Retina (tissue), 1 donor: Measurements from ENCODE around the gene MOK.
"Not testable (repeated sequence)": the region's sequence is repeated elsewhere in the genome, so short reads cannot be mapped to it uniquely, and the experiment has no call there.

Source experiments
- DNase-seq: peaks from one replicate; pipeline ENCODE4 v3.0.0-alpha.2; 2016

Gene MOK

DNA sequence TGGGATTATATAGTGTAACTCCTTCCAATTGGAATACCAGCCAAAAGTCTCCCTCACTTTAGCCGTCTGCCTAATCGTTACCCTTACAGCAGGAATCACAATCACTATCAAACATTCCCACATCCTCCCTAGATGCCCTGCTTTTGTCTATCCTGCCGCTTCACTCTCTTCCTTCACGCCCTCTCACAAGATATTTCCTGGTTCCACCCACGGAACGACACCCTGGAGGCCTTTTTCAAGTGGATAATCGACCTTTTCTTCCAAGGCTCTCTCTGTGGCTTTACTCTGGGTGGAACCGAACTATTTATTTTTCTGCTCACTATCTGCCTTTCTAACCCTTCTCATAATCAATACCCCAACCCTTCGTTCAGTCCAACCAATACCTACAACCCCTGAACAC is 58.9 kb downstream of the MOK start:
- DNase-seq: no peak

- DNase-seq: not testable (repeated sequence)
Observed at GRCh38 chr14:102243795-102244194, 61.2 kb downstream of the MOK start.

- no peak for DNase-seq
Observed at GRCh38 chr14:102241147-102241546, 63.8 kb downstream of the MOK start.

GRCh38 chr14:102240481-102240880 is 64.5 kb downstream of the MOK start:
- DNase-seq: not testable (repeated sequence)

DNA sequence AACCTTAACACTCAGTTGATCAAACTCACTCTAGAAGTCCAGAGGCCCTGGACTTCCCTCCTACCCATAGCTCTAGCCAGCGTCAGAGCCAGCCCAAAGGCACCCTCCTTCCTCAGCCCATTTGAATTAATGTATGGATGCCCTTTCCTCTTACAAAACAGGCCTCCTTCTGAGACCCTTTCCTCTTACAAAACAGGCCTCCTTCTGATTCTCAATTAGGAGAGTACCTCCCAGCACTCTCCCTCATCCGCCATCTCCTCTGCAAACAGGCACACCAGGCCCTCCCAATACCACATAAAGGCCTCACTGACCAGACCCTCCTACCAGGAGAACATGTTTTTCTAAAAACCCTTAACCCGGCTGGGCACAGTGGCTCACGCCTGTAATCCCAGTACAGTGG is 65.7 kb downstream of the MOK start:
- no peak for DNase-seq

- no peak for DNase-seq
Observed at GRCh38 chr14:102238766-102239165, 66.2 kb downstream of the MOK start.

- no peak for DNase-seq
Observed at GRCh38 chr14:102238131-102238530, 66.8 kb downstream of the MOK start.

DNA sequence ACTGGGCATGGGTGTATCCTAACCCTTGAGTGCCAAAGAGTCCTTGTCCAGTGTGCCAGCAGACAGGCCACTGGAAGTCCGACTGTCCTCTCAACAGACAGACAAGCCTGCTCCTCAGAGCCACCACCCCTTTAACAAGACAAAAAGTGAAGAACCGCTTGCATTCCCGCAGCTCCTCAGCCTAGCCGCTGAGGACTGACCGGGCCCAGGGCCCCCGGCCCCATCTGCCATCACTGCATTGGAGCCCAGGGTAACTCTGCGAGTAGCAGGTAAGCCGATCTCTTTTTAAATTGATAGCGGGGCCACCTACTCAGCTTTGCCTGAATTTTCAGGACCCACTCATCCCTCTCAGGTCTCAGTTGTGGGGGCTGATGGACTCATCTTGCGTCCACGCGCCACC is 68.9 kb downstream of the MOK start:
- no peak for DNase-seq

GRCh38 chr14:102235275-102235897 is 69.6 kb downstream of the MOK start:
- peak; percentile 75 for DNase-seq

DNA sequence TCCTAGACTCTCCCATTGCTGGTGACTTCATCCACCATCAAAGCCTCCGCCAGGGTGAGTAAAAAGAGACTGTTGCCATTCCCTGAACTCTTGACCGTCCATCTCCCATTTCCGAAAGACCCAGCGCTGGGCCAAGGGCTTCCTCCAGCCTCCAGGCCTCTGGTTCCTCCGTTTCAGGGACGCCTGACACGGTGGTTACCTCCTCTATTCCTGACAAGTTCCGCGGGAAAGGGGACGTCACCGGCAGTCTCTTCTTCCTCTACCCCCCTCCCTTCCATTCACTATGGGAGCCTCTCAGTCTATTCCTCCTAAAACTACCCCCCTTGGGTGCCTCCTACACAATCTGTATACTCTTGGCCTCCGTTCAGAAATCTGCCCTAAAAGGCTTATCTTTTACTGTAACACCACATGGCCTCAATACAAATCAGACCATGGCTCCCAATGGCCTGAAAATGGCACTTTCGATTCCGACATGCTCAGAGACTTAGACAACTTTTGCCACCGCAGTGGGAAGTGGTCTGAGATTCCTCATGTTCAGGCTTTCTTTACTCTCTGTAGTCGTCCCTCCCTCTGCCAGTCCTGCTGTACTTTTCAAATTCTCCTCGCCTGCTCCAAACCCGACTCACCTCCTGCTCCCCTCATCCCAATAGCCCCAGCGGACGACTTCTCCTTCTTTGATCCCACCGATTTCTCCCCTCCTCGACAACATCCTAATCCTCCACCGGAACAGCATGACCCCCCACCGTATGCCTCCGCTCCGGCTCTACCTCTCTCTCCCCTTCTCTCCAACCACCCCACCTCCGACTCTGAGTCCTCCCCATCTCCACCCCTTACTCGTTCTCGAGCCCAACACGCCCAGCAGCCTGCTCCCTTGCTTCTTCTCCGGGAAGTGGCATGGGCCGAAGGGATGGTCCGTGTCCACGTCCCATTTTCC is 70.4 kb downstream of the MOK start:
- no peak for DNase-seq

- no peak for DNase-seq
Observed at GRCh38 chr14:102233081-102233480, 71.9 kb downstream of the MOK start.

DNA sequence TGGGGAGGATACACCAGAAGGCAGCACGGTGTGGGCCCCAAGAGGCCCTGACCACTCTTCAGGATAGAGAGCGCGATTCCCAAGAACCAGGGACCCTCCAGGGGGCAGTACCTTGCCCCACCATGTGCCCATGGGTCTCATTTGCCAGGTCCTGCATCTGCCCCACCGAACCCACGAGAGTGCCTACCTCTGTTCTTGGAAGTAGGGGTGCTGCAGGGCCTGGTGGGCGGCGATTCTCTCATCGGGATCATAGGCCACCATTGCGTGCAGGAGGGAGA is 72.7 kb downstream of the MOK start:
- DNase-seq: no peak

GRCh38 chr14:102231476-102232347 is 73.3 kb downstream of the MOK start:
- DNase-seq: peak; percentile 61

DNA sequence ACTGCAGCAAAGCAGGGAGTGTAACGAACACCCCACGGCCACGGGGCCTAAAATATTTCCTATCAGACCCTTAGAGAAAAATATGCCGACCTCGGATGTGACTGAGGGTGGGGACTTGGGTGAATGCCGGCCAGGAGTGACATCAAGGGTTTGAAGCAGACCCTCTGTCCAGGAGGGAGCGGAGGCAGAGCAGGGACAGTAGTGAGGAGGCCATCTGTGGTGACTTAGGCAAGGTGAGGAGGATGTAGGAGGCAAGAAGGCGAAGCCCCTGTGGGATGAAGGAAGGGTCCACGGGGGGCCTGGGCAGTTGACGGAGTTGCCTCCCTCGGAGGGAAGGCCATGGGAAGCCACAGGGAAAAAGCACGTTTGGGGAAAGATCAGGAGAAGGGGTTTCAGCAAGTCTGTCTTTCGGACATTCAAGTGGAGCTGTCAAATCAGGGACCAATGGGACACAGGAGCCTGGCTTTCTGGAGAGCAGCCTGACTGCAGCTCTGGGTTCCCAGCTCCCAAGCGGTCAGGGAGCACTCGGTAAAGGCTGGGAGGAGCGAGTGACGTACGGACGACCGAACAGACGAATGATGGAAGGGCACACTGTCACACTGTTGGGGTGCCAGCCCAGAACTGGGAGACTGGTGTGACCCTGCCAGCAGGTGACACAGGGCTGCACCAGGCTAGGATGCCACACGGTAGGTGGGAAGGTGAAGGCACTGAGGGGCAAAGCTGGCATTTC is 74.3 kb downstream of the MOK start:
- DNase-seq: no peak

GRCh38 chr14:102229739-102230092 is 75.2 kb downstream of the MOK start:
- no peak for DNase-seq

DNA sequence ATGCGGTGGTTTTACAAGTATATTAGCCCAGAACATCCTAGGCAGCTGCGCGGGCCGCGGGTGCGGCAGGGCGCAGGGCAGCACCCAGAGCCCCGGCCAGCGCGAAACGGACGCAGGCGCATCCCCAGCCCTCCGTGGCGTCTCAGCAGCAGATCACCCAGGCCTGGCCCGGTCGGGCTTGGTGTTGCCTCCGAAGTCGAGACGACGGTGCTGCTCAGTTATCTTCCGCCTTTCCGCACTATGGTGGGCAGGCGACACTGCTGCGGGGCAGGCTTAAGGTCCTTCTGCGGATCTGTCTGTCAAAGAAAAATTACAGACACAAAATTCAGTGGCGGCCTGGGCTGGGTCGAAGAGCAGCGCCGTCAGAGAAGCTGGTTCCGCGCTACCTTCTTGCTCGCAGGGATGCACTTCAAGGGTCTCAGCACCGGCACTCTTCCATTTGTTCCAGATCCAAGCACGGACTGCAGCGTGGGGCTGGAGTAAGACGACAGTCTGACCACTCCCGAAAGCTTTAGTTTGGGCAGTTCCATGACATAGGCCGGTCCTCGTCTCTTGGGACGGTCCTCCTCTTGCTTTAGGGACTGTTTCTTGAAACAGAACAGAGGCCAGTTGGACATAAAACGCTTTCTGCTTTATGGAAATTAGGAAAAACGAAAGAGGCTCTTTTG is 75.8 kb downstream of the MOK start:
- no peak for DNase-seq

GRCh38 chr14:102227184-102227964 is 77.6 kb downstream of the MOK start:
- no peak for DNase-seq

- DNase-seq: no peak
Observed at GRCh38 chr14:102226356-102227125, 78.4 kb downstream of the MOK start.

DNA sequence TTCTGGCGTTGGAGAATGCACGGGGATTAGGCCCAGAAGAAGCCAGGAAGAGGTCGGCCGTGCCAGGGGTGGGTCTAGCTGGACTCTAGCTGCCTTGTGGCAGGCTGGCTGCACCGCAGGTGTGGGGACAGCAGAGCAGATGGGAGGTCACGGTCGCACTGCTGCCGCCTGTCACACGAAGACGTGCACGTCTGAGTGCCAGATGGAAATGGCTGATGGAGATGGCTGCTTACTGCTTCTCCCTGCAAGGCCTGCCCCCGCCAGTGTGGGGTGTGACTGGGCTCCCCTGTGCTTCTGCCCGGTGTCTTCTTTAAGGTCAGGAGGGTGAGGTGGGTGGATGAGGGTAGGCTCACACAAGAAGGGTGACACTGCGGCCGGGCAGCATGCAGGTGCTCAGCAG is 79.0 kb downstream of the MOK start:
- DNase-seq: no peak

DNA sequence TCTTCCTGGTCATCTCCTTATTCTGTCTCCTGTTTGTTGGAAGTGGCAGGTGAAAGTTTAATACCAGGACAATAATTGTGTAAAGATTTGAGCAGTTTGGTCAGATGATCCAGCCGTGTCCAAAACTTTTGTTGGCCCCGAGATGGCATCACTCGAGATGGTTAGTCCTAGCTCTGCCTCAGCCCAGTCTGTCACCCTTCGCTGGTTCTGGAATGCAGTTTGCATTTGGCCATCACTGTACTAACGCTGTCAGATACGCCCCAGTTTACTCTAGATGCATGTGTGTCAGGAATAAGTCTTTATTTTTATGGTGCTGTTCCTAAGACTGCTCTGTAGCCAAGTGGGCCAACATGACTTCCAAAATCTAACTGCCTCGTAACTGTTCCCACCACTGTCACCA is 79.6 kb downstream of the MOK start:
- no peak for DNase-seq

DNA sequence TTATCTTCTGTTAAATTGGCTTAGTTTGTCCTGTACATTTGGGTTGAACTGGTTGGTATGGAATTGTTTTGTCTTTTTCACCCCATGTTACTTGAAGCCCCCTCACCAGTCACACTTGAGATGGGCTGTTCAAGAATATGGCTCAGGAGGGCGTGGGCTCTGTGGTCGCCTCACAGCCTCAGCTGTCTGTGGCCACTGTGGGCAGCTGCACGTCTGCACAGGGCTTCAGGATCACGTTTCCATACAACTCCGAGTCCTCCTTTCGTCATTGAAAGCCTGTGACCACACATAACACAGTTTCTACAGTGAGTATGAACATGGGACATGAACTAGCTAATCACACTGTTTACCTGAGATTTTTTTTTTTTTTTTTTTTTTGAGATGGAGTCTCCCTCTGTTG is 81.3 kb downstream of the MOK start:
- DNase-seq: no peak
